HK-2 (cell line): ENCODE results near the gene IQSEC1.

Source experiments
- DNase-seq: peaks from one replicate; pipeline ENCODE4 v3.0.0-alpha.2; 2018; ENCODE audit not compliant: unreplicated experiment

The IQSEC1 gene

GRCh38 chr3:12967606-12968351 lies 105.5 kb downstream of the IQSEC1 start:
- peak; percentile 90 for DNase-seq

DNA sequence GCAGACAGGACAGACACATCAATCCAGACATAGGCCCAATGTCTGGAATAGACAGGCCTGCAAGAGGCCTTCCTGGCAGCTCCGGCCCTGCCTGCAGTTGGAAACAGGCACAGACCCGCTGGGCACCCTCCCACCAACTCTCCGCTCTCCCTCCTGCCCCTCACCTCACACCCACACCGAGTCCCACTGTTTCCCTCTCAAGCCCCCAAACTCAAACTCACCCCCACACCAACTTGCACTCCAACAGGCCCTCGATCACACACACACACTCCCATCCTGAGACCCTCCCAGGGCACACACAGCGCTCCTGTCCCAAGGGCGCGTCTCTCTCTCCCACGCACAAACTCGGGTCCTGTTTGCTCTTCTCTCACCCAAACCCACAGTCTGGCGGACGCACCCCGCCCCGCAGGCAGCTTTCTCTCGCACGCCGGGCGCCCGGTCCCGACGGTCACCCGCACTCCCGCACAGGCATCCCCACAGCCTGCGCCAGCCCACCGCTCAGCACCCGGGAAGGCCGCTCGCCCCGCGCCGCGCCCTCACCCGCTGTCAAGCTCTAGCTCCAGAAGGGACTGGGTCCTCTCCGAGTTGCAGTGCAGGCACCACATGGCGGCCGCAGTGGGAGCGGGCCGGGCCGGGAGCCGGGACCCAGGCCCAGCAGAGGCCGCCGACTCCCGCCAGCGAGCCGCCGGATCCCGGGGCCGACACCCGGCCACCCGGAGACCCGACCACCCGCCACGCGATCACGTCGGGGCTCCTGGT lies 106.2 kb downstream of the IQSEC1 start:
- DNase-seq = no peak

DNA sequence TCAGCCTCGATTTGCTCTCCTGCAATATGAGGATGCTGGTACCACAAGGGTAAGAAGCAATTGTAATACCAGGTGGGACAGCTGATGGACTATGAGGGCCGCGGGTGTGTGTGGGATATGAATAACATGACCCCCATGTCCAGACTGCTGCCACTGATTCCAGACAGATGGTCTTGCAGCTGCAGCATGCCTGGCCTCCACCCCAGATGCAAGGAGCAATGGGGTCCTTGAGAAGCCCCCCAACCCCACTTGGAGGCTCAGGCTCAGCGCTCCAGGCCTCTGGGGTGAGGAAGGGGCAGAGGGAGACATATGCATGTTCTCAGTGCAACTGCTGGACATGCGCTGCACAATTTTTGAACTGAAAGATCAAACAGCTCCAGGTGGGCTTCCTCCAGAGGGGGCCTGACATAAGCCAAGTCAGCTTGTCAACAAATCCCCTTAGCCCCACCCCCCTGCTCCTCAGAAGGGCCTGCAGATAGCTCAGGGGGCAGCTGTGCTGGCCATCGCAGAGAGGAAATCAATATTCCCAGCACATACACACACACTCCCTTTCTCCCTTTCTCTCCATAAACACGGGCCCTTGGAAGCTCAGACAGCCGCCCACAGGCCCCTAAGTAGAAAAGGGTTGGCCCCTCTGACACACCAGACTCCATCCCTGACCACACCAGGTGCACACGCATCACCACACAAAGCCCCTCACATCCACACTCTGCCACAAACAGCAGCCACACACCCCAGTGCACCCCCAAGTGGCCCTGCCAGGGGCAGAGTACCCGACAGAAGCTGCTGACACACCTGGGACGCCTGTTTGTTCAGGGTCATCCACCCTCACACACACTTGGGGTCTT lies 107.0 kb downstream of the IQSEC1 start:
- DNase-seq = no peak

DNA sequence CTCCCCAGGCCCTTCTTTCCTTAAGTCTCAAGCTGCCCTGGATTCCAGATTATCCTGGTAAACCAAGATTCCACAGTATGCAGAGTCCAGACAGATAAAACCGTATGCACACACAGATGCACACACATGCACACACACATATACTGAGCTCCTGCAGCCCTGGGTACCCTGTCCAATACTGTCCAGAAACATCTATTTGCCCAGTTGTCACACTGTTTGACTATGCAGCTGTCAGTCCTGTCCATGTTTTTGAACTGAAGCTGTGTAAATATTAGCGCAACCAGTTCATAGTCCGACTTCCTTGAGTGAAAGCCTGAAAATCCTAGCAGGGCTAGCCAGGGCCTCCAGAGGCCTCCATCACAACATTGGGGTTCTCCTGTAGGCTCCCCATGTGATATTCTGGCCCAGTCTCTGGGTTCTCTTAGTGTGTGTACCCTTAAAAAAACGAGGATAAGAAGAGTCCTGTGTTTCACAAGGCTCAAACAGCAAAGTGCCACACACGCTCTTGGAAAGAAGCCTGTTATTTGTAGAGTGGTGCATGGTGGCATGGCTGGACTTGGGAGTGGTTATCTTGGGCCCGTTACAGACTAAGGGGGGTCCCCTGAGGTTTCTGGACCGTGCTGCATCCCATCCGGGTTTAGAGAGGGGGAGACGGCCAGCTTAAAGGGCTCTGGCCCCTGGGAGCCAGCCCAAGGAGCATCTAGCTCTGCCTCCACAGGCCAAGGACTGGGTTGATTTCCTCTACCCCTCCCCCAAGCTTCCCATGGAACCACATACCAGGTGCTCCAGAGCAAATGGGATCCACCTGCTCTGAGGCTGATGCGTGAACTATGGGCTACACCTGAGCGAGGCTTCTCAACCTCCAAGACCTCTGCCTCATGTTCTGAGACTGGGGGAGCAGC lies 108.3 kb downstream of the IQSEC1 start:
- no peak for DNase-seq

- no peak for DNase-seq
These were observed 109.1 kb downstream of the IQSEC1 start for GRCh38 chr3:12963922-12964701.

DNA sequence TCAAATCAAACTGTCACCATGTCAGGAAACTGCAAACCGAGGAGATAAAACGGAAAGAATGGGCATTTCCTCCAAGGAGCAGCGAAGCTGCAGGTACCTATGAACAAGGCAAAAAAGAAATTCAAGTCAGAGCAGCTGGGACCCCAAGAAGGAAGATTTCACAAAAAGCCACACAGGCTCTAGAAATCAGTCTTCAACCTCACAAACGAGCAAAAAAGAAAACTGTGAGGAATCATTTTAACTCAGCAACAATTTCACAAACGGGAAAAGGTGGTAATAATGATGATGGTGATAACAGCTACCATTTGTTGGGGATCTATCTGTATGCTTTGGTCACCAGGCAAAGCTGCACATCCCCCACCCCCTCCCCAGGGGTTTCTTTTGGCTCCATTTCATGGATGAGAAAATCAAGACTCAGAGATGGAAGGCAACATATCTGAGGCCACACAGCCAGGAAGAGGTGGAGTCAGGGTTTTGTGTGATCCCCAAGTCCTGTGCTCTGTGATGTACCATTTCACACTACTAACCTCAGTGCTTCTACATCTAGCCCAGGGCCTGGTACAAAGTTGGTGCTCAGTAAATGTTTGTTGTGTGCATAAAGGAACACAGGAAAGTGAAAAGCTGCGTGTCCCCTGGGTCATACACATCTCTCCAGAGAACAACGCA lies 109.9 kb downstream of the IQSEC1 start:
- no peak for DNase-seq

DNA sequence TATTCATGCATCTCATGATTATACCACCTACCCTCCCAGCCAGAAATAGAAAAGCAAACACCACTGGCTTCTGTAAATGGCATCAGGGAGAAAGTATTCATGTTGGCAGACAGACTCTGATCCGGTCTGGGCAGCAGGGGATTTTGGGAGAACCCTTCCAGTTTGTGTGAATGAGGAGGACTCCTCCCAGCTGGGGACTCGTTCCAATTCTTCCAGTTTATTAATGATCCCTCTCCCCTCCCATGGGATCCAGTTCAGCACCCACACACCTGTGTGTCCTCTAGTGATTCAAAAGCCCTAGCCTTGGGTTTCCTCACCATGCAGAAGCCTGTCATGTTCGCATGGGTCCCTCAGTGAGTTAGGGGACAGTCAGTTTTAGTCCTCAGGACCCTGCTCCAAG lies 110.9 kb downstream of the IQSEC1 start:
- DNase-seq = no peak

GRCh38 chr3:12961697-12962036 lies 111.6 kb downstream of the IQSEC1 start:
- DNase-seq = no peak

- DNase-seq = no peak
These were observed 112.1 kb downstream of the IQSEC1 start for GRCh38 chr3:12961007-12961696.

DNA sequence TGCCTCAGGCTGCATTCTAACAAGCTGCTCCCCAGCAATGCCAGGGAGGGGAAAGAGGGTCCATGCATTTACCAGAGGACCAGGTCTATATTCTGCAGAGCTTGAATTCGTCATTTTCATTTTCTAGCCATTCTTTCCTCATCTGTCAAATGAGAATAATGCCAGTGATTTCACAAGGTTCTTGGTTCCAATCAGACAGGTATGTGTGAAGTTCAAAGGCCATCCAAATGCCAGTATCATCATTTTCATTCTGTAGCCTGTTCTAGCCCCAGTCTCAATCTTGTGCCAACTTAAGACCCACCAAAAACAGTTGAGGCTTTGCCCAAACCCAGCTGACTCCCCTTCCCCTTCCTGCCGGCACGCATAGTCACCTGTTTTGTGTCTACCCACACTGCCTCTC lies 112.7 kb downstream of the IQSEC1 start:
- no peak for DNase-seq

- no peak for DNase-seq
These were observed 113.3 kb downstream of the IQSEC1 start for GRCh38 chr3:12959838-12960378.

- no peak for DNase-seq
These were observed 113.8 kb downstream of the IQSEC1 start for GRCh38 chr3:12959410-12959809.

DNA sequence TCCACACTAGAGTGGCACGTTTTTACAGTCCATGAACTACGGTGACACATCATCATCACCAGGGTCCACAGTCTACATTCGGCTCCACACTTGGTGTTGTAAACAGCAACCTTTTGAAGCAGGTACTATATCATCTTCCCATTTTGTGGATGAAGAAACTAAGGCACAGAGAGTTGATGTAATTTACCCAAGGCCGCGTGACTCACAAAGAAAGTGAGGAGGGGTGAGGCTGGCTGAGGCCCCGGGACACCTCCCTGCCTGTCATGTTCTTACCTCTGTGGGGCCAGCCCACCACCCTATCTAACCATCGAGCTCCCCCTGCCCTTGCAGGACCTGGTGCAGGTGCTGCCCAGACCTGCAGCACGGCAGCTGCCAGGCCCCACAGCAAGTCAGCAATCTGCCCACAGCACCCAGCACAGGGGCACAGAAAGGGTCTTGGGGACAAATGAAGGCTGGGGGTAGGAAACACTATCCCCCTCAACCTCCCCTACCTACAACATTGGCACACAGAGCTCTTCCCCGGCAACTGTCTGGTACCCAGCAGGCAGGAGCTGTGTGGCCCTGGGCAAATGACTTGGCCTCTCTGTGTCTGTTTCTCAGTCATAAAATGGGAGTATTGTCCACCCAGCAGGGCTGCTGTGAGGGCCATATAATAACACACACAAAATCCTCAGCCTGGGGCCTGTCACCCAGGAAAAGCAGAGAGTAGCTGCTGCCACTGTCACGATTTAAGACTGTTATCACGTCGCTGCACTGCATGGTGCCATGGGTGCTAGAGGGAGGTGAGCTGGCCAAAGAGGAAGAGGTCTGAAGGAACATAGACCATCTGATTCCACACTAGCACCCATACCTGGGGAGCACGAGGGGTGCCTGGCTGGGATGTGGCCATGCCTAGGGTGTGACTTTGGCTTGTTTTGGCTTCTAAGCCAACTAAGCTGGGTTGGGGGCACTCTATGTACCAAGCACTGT lies 115.1 kb downstream of the IQSEC1 start:
- DNase-seq = no peak

GRCh38 chr3:12957339-12957738 lies 115.9 kb downstream of the IQSEC1 start:
- no peak for DNase-seq

DNA sequence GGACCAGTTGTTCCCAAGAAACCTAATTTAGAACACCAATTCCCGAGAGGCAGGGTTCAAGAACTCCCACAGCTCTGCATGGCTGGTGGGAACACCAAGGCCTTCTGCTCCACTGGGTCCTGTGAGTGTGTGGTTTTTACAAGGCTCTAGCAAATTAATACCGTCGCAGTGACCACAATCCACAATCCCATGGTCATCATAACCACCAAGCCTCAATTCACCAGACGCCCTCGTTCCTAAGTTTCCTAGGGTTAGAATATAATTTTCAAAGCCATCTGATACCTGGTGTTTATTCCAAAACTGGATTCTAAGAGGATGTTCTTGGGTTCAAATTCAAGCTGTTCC lies 116.9 kb downstream of the IQSEC1 start:
- no peak for DNase-seq

DNA sequence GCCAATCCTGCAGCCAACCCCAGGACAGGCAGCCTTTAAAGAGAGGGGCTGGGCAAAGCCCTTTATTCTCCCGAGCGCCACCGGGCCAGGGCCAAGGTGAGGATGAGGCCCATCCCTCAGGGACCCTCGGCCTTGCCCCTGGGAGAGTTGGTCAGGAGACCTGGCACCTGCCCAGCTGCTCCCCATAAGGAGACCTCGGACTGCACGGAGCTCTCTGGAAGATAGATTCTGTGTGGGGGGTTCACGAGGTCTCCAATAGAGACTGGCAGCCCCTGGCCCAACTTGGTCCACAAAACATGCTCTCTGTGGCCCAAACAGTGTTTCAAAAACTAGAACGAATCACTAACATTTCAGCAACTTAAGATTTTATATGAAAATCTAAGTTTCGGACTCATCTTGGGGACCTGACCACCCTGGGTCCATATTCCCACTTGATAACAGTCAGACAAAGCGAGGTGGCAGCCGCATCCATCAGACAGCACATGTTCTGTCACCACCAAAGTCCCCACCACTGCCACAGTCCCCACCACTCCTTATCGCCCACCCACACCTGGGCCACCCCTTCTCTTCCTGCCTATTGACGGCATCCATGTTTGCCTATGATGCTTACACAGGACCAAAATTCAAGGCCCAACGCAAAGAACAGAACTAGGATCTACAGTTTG lies 117.4 kb downstream of the IQSEC1 start:
- no peak for DNase-seq

- DNase-seq = no peak
These were observed 118.2 kb downstream of the IQSEC1 start for GRCh38 chr3:12954891-12955650.
